OCI-LY7 (cell line): Measurements from ENCODE around the gene BAHCC1. TPM values are rescaled to one million over a fixed set of nuclear protein-coding genes. Genes with fewer than 3 reads are reported as not detected.

ENCODE experiments used
- BruUV-seq: library from RNA; stranded (reverse); fragments of 400-500 nt; replicated peaks from 2 replicates; lab custom pipeline; 2021; lab: Mats Ljungman, UMichigan
- CTCF ChIA-PET: fragments of 300-600 bp; sonication (Branson Sonifier 250); formaldehyde crosslinking; loops from one replicate; lab custom pipeline; 2022; ENCODE audit warnings: antibody characterized with exemption; ENCODE audit not compliant: unreplicated experiment; lab: Charles Lee
- POLR2A ChIA-PET: fragments of 300-600 bp; sonication (Branson Sonifier 250); formaldehyde crosslinking; loops from one replicate; lab custom pipeline; 2022; ENCODE audit warnings: antibody characterized with exemption; lab: Charles Lee
- DNase-seq: peaks from one replicate; pipeline ENCODE4 v3.0.0-alpha.2; 2015; ENCODE audit warnings: low spot score
- H2AFZ ChIP-seq: fragments of 200-600 bp; sonication (generic), shearing (Covaris generic); 2 replicates; pipeline ENCODE4 v1.6.1; 2014; ENCODE audit warnings: mild to moderate bottlenecking, antibody characterized with exemption, low read length, moderate library complexity
- H3K27ac ChIP-seq: fragments of 200-600 bp; sonication (generic); 2 replicates; pipeline ENCODE4 v1.5.1; 2014; ENCODE audit warnings: mixed run types, low read depth, mild to moderate bottlenecking, moderate library complexity, low read length, inconsistent platforms; ENCODE audit not compliant: poor library complexity, severe bottlenecking
- H3K36me3 ChIP-seq: fragments of 200-600 bp; sonication (generic); 2 replicates; pipeline ENCODE4 v1.6.1; 2014; ENCODE audit warnings: mild to moderate bottlenecking, antibody characterized with exemption, low read length, moderate library complexity, mixed read lengths; ENCODE audit not compliant: insufficient read depth
- H3K4me1 ChIP-seq: fragments of 200-600 bp; sonication (generic); 2 replicates; pipeline ENCODE4 v1.5.1; 2014; ENCODE audit warnings: mild to moderate bottlenecking, low read length; ENCODE audit not compliant: insufficient read depth, poor library complexity, severe bottlenecking
- H3K4me2 ChIP-seq: fragments of 200-600 bp; sonication (generic); 2 replicates; pipeline ENCODE4 v1.6.1; 2014; ENCODE audit warnings: mild to moderate bottlenecking, low read length
- H3K4me3 ChIP-seq: fragments of 200-600 bp; sonication (generic); 2 replicates; pipeline ENCODE4 v1.5.1; 2014; ENCODE audit warnings: mild to moderate bottlenecking, low read depth, low read length; ENCODE audit not compliant: poor library complexity, severe bottlenecking
- H3K79me2 ChIP-seq: fragments of 200-600 bp; sonication (generic); 2 replicates; pipeline ENCODE4 v1.6.1; 2016; ENCODE audit warnings: low read depth, mild to moderate bottlenecking, low read length, moderate library complexity, mixed read lengths; ENCODE audit not compliant: insufficient read depth
- H3K9me2 ChIP-seq: fragments of 200-600 bp; sonication (generic); 2 replicates; pipeline ENCODE4 v1.6.1; 2016; ENCODE audit warnings: mild to moderate bottlenecking, low read length, mixed read lengths; ENCODE audit not compliant: insufficient read depth
- H3K9me3 ChIP-seq: fragments of 200-600 bp; sonication (generic); 2 replicates; pipeline ENCODE4 v1.6.1; 2014; ENCODE audit warnings: mild to moderate bottlenecking, mixed run types, low read length, mixed read lengths
- H4K20me1 ChIP-seq: fragments of 200-600 bp; sonication (generic); 2 replicates; pipeline ENCODE4 v1.6.1; 2014; ENCODE audit warnings: mild to moderate bottlenecking, antibody characterized with exemption, low read length, moderate library complexity, mixed read lengths; ENCODE audit not compliant: insufficient read depth
- CTCF ChIP-seq: fragments of 200-600 bp; sonication (generic); conservative IDR thresholded peaks from 2 replicates; pipeline ENCODE4 v1.5.1; 2014; ENCODE audit warnings: mild to moderate bottlenecking, antibody characterized with exemption, low read length, moderate library complexity, mixed read lengths
- EZH2phosphoT487 ChIP-seq: fragments of 200-600 bp; sonication (generic); IDR thresholded peaks from 2 replicates; pipeline ENCODE4 v1.6.1; 2018; ENCODE audit warnings: low read depth, borderline replicate concordance, mild to moderate bottlenecking, mixed run types, antibody characterized with exemption, low read length, moderate library complexity, mixed read lengths
- intact Hi-C: fragments of 100-400 bp; cut with micrococcal nuclease; formaldehyde crosslinking; loops from one replicate; pipeline ENCODE4 v1.10.0; 2022; ENCODE audit not compliant: unreplicated experiment
- total RNA-seq, 2 experiments: library from RNA; depleted of rRNA in 1 of 2; stranded (reverse); fragments of >200 nt in 1 of 2; shearing (Covaris generic) in 1 of 2; gene quantifications; 2 replicates each; pipeline ENCODE4 v1.2.3, GENCODE V29; 2014 to 2022

BAHCC1 gene
- total RNA-seq, 2 experiments from 2014 or later, result 5.2 to 5.5 TPM

DNA sequence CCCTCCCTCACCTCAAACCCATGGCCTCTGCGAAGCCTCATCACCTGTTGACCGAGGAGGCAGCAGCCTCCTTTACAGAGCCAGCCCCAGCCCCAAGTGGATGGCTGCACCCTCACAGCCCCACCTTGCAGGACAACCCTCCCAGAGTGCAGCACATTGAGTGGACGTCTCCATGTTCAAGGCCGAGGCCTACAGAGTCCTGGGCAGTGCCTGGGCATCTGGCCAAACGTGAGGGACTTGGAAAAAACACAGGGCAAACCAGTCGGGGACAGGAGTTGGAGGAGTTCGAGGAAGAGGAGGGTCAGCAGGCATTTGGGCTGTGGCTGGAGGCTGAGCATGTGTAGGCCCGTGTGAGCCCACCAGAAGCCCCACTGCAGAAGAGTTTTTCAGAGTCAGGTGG is 77.8 kb downstream of the BAHCC1 start:
- Histone ChIP-seq H4K20me1 (no peaks in the 10 kb centered on the region), H3K9me2 (no peaks in the 10 kb centered on the region), H2AFZ (no peak overlapping the region), H3K4me2 (no peak overlapping the region), H3K4me1 (peaks cover 7% of the 10 kb centered on the region), H3K79me2 (no peaks in the 10 kb centered on the region), H3K9me3 (no peaks in the 10 kb centered on the region), H3K36me3 (no peaks in the 10 kb centered on the region), H3K4me3 (no peak overlapping the region), H3K27ac (no peak overlapping the region)
- ChIA-PET POLR2A (no interaction called here), CTCF (no interaction called here)
- BruUV-seq, result no TSS peak
- intact Hi-C loops, result no loop called here
- TF ChIP-seq EZH2phosphoT487 (no peak), CTCF (no peak)
- no peak for DNase-seq

DNA sequence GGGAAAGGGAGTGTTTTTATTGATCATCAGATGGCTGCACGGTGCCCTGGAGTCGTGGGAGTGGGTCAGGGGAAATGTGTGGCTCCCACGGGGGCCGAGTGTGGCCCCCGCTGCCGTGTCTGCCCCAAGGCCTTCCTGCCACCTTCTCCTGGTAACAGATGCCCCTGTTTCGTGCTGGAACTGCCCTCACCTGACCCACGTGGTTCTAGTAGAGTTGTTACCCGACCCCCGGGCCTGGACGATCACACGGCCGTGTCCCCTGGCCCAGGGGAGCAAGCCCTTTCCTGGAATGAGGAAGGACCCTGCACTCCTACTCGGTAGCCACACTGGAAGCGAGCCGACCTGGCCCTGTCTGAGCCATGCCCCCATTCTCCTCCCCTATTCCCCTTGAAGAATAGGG is 79.7 kb downstream of the BAHCC1 start:
- Histone ChIP-seq H3K4me1 (peaks cover 7% of the 10 kb centered on the region), H3K79me2 (no peaks in the 10 kb centered on the region), H2AFZ (no peak overlapping the region), H3K27ac (no peak overlapping the region), H3K9me3 (no peaks in the 10 kb centered on the region), H3K4me3 (no peak overlapping the region), H3K4me2 (no peak overlapping the region), H3K36me3 (no peaks in the 10 kb centered on the region), H4K20me1 (no peaks in the 10 kb centered on the region), H3K9me2 (no peaks in the 10 kb centered on the region)
- no peak for TF ChIP-seq CTCF
- TF ChIP-seq EZH2phosphoT487, result no peak
- POLR2A ChIA-PET, result no interaction called here
- no TSS peak for BruUV-seq
- intact Hi-C loops, result no loop called here
- no peak for DNase-seq
- CTCF ChIA-PET, result no interaction called here

GRCh38 chr17:81476097-81476496 is 80.8 kb downstream of the BAHCC1 start:
- Histone ChIP-seq H3K4me2 (no peak overlapping the region), H3K9me3 (no peaks in the 10 kb centered on the region), H3K4me1 (peaks cover 7% of the 10 kb centered on the region), H3K4me3 (no peak overlapping the region), H4K20me1 (no peaks in the 10 kb centered on the region), H3K9me2 (no peaks in the 10 kb centered on the region), H3K27ac (no peak overlapping the region), H3K36me3 (no peaks in the 10 kb centered on the region), H3K79me2 (no peaks in the 10 kb centered on the region), H2AFZ (no peak overlapping the region)
- no peak for DNase-seq
- TF ChIP-seq CTCF, result no peak
- TF ChIP-seq EZH2phosphoT487, result no peak
- no TSS peak for BruUV-seq
- ChIA-PET CTCF (no interaction called here), POLR2A (no interaction called here)
- intact Hi-C loops, result no loop called here
